ENCODE data around the gene PDP2. TPM values are rescaled to one million over a fixed set of nuclear protein-coding genes. Genes with fewer than 3 reads are reported as not detected.

The PDP2 gene
- polyA plus RNA-seq, 1 donor (not counting 4 experiments of a cell fraction or from before 2014, with no cell fraction given): 18.5 TPM

- Histone ChIP-seq H3K27ac (ENCODE audit: control insufficient read depth, insufficient read depth, low read length) (no peak overlapping the region), H3K9me3 (ENCODE audit: control insufficient read depth, low read depth, low read length) (no peaks in the 10 kb centered on the region), H3K9me1 (ENCODE audit: control insufficient read depth, extremely low read depth, insufficient read depth, low read length) (no peaks in the 10 kb centered on the region), H3K79me2 (ENCODE audit: control insufficient read depth, insufficient read depth, low read length) (no peaks in the 10 kb centered on the region), H2AFZ (ENCODE audit: control insufficient read depth, low read length) (no peak overlapping the region), H3K9ac (ENCODE audit: control insufficient read depth, extremely low read depth, insufficient read depth, low read length) (no peak overlapping the region), H4K20me1 (ENCODE audit: control insufficient read depth, extremely low read depth, insufficient read depth, low read length) (peaks cover 2% of the 10 kb centered on the region), H3K27me3 (ENCODE audit: control insufficient read depth, extremely low read depth, insufficient read depth, low read length) (no peaks in the 10 kb centered on the region), H3K36me3 (ENCODE audit: control insufficient read depth in 2 of 2, extremely low read depth in 1 of 2, insufficient read depth in 2 of 2, low read length in 2 of 2) (peaks cover 0 to 1% of the 10 kb centered on the region in 2 experiments), H3K4me1 (ENCODE audit: control insufficient read depth, extremely low read depth, insufficient read depth, low read length) (peaks cover 16% of the 10 kb centered on the region), H3K4me2 (ENCODE audit: control insufficient read depth, extremely low read depth, insufficient read depth, low read depth, low read length) (no peak overlapping the region), H3K4me3 (ENCODE audit: control insufficient read depth in 2 of 3, extremely low read depth in 1 of 3, insufficient read depth in 2 of 3, low read depth in 1 of 3, low read length in 3 of 3) (no peak overlapping the region)
- FAIRE-seq (no peak), DNase-seq (ENCODE audit: low read depth, low spot score) (no peak)
- TF ChIP-seq CTCF (optimal IDR thresholded peaks at IDR 0.05 in 1 of 3, IDR thresholded peaks at IDR 0.05 in 1 of 3, conservative IDR thresholded peaks at IDR 0.05 in 1 of 3; ENCODE audit: extremely low read depth in 1 of 3, insufficient read depth in 2 of 3, low read length in 3 of 3) (no peak), EZH2 (IDR thresholded peaks at IDR 0.05; ENCODE audit: low read length) (no peak)
- dilution Hi-C loops (cut with MboI; ENCODE audit: extremely low pct_ligation_motif_present, low sequenced_read_pairs): no loop called here
These were observed 13.7 kb downstream of the PDP2 start for GRCh38 chr16:66894055-66894454.

GRCh38 chr16:66894948-66895688, 14.8 kb downstream of the PDP2 start:
- Histone ChIP-seq H3K9me3 (ENCODE audit: control insufficient read depth, low read depth, low read length) (no peaks in the 10 kb centered on the region), H3K27me3 (ENCODE audit: control insufficient read depth, extremely low read depth, insufficient read depth, low read length) (no peaks in the 10 kb centered on the region), H3K4me3 (ENCODE audit: control insufficient read depth in 2 of 3, extremely low read depth in 1 of 3, insufficient read depth in 2 of 3, low read depth in 1 of 3, low read length in 3 of 3) (no peak overlapping the region), H3K9ac (ENCODE audit: control insufficient read depth, extremely low read depth, insufficient read depth, low read length) (no peak overlapping the region), H2AFZ (ENCODE audit: control insufficient read depth, low read length) (no peak overlapping the region), H3K27ac (ENCODE audit: control insufficient read depth, insufficient read depth, low read length) (no peak overlapping the region), H3K4me2 (ENCODE audit: control insufficient read depth, extremely low read depth, insufficient read depth, low read depth, low read length) (no peak overlapping the region), H3K79me2 (ENCODE audit: control insufficient read depth, insufficient read depth, low read length) (no peaks in the 10 kb centered on the region), H4K20me1 (ENCODE audit: control insufficient read depth, extremely low read depth, insufficient read depth, low read length) (peaks cover 2% of the 10 kb centered on the region), H3K36me3 (ENCODE audit: control insufficient read depth in 2 of 2, extremely low read depth in 1 of 2, insufficient read depth in 2 of 2, low read length in 2 of 2) (peaks cover 0 to 1% of the 10 kb centered on the region in 2 experiments), H3K9me1 (ENCODE audit: control insufficient read depth, extremely low read depth, insufficient read depth, low read length) (no peaks in the 10 kb centered on the region), H3K4me1 (ENCODE audit: control insufficient read depth, extremely low read depth, insufficient read depth, low read length) (peaks cover 22% of the 10 kb centered on the region)
- FAIRE-seq (peak; percentile 61), DNase-seq (ENCODE audit: low read depth, low spot score) (no peak)
- TF ChIP-seq EZH2 (IDR thresholded peaks at IDR 0.05; ENCODE audit: low read length) (no peak), CTCF (optimal IDR thresholded peaks at IDR 0.05 in 1 of 3, IDR thresholded peaks at IDR 0.05 in 1 of 3, conservative IDR thresholded peaks at IDR 0.05 in 1 of 3; ENCODE audit: extremely low read depth in 1 of 3, insufficient read depth in 2 of 3, low read length in 3 of 3) (peak; percentile 92 to 99 (median 95))
- dilution Hi-C loops (cut with MboI; ENCODE audit: extremely low pct_ligation_motif_present, low sequenced_read_pairs): no loop called here
